ENCODE measurements around the gene PHF3.
"Not testable (repeated sequence)": the region's sequence is repeated elsewhere in the genome, so short reads cannot be mapped to it uniquely, and the experiment has no call there.

PHF3 gene

DNA sequence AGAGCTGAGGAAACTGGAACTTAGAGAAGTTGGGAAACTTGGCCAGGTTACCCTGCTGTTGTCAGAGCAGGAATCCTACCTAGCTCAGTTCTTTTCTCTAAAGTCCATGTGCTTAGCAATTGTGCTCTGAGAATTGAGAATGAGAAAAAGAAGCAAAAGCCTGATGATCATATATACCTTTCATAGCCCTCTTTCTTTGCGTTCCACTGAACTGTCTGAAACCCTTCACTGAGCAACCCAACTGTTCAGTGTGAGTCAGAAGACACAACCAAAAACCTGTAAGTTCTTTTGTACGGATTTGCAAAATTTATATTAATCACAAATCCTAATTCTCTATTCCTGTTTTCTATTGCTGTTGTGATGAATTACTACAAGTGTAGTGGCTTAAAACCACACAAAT, 80.6 kb downstream of the PHF3 start:
- no peak for DNase-seq

DNA sequence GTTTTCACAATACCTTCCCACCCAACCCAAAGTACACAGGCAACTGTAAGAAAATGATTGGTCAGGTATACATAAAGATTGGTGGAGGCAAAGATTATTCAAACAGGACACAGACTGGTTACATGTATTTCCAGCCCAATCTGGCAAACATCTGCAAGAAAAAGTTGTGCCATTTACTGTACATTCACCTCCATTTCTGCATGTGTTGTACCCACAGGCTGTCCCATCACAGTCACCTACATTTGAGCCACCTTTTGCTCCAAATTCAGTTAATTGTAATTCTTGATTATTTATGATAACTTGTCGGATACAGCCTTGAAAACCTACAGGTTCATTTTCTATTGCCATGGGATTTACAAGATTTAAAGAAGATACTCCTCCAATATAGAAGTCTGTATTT, 85.6 kb downstream of the PHF3 start:
- no peak for DNase-seq

DNA sequence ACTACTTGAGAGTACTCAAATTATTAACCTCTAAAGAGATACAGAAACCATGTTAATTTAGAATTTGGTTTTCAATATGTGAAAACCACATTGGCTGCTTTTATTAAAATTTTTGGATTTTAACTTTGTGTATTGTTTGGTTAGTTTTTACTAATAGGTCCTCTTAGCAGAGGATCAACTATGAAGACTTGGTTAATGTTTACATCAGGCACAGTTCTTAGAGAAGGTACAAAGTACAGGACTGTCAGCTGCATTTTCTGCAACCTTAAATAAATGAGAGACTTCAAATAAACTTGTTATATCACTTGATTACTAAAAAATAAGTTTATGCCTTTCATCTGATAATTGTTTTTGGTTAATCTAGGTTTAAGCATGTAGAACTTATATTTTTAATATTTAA, 89.1 kb downstream of the PHF3 start:
- DNase-seq, result no peak

DNA sequence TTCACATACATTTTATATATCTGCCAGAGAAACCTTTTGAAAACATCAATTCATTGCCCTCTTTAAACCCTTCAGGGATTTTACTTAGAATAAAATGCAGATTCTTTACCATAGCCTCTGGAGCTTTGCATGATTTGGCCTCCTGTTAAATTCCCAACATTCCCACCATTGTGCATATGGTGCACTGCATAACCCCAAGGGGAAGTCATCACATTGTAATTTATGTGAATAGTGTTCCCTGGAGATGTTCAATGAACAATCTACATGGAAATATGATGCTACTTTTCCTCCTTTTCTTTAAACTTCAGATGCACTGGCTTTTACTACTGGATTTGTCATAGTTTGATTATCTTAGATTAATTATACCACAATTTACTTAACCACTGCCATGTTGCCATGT, 94.7 kb downstream of the PHF3 start:
- DNase-seq, result no peak

DNA sequence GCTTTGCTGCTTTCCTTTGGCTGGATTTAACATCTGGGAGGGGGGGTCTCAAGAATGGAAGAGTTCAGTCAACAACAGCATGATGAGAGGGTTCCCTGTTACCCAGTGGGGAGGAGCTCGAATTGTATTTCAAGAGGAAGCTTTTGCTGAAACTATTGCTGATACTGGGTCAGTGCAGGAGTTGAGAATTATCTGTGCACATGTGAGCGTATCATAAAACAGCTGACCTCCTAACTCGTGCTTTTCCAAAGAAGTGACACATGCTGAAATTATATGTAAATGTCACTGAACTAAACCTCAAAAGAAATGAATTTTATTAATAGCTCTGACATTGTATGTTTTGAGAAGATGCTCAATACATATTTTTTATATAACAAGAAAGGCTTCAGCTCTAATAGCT, 96.3 kb downstream of the PHF3 start:
- no peak for DNase-seq

DNA sequence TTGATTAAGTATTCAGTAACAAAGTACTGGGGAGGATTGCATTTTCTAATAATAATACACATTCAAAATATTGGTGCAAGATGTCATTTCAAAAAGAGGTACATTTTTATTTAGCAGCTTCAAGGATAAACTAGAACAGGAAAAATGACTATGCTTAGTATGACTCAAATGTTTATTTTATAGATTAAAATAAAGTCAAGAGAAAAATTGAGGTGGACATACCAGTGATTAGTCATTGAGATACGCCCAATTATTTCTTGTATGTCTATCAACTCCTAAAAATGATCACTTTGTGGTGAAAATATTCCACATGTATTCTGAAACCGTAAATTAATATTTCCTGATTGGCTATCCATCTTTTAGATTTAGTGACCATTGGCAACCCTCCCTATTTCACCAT, 96.7 kb downstream of the PHF3 start:
- DNase-seq, result no peak

DNA sequence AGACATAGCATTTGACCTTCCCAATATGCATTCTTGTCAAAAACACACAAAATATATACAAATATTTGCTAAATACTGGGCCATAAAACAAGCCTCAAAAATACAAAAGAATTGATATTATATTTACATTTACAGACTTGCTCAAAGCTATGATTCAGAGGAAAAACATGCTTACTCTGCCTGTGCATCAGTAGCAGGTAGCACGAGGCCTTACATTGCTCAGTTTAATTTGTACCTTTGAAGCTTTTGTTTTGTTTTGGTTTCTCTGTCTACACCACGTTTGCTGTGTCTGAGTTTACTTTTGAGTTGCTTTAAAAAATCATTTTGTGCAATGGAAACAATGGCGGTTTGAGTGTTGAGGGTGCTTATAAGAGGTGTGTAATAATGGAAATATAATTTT, 99.3 kb downstream of the PHF3 start:
- DNase-seq, result no peak

DNA sequence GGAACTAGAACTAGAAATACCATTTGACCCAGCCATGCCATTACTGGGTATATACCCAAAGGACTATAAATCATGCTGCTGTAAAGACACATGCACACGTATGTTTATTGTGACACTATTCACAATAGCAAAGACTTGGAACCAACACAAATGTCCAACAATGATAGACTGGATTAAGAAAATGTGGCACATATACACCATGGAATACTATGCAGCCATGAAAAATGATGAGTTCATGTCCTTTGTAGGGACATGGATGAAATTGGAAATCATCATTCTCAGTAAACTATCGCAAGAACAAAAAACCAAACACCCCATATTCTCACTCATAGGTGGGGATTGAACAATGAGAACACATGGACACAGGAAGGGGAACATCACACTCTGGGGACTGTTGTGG, 102.6 kb downstream of the PHF3 start:
- DNase-seq, result not testable (repeated sequence)

DNA sequence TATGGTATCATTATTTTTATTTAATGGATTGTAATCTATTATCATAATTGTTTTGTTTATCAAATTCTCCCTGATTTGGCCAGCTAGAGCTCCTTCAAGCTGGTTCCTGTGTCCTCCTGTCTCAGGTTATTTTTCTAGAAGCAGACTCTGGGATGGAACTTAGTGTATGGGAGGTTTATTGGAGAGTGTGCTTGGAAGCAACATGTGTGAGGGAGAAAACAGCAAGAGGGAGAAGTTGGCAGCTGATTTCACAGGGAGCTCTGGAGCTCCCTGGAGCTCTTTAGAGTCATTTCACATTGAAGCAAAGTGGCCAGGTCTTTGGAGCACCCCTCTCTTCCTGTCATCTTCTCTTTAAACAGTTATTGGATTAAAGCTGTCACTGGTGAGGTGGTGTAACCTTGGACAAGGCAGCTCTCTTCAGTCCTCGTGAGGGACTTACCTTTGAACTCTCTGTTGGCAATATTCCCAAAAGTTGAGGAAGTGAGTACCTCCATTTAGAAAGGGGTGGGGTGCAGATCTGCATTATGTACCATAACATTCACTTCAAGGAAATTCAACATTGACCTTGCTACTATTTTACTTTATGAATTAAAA, 103.6 kb downstream of the PHF3 start:
- DNase-seq, result no peak

DNA sequence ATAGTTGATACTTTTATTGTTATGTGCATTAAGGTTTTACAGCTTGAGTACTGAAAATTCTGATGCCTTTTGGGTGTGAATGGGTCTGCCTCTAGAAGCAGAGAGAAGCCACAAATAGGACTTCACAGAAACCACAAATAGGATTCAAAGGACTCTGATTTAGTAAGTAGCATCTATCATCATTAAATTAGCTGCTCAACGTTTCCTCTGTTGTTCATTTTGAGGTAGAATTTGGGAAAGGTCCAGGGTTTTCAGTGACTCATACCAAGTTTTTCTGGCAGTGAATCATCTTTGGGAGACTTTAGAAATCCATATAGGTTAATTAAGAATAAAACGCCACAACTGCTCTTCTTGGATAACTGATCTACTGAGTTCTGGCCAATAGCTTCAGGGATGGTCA, 105.1 kb downstream of the PHF3 start:
- DNase-seq, result no peak

DNA sequence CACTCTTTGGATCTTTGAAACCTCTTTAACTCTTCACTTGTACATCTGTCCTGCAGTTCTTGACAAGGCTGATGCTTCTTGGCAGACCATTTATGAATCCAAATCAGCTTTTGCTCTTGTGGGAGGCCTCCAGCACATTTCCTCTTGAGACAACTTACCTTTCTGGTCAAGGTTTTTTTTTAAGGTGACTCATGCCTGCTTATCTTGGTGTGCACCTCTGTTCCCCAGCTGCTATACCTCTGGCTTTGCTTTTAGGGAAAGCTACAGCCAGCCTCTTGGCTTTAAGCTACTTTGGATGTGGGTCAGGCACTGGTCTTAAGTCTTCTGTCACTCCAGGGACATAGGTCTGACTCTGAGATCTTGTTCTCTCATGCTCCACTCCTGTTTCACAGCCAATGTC, 106.5 kb downstream of the PHF3 start:
- no peak for DNase-seq

DNA sequence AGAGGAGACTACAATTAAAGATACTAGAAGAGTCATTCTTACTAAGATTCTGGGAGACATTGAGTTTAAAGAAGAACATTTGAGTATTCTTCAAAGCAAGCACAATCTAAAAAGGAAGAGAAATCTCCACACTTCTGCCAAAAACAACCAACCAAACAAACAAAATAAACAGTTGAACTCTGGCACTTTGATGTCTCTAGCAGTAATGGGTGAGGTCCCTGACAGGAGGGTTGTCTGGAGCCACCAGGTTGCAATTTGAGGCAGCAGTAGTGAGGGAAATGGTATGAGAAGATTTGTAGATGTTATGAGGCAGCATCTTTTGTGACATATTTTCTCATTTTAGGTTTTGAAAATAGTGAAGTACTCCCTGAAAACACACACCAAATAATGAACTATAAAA, 108.1 kb downstream of the PHF3 start:
- DNase-seq, result no peak

DNA sequence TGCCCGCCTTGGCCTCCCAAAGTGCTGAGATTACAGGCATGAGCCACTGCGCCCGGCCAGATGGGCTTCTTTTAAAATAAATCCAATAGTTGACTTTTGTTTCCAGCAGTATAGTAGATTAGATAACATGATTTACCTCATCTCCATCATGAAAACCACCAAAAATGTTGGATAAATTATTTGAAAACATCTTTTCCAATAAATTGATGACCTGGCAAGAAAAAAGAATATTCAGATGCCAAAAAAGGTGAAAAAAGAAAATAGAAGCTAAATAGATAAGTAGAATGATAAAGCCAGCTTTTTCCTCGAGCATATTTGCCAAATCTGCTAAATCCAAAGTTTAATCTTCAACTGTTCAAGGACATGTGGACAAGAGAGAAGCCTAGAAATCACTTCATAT, 109.2 kb downstream of the PHF3 start:
- DNase-seq, result no peak

DNA sequence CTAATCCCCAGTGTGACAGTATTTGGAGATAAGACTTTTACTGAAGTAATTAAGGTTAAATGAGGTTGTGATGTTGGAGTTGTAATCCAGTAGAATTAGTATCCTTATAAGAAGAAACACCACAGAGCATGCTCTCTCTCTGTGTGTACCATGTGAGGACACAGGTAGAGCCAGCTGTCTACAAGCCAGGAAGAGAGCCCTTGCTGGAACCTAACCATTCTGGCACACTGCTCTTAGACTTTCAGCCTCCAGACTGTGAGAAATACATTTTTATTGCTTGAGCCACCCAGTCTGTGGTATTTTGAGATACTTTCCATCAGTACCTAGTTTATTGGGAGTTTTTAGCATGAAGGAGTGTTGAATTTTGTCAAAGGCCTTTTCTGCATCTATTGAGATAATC, 110.2 kb downstream of the PHF3 start:
- no peak for DNase-seq

DNA sequence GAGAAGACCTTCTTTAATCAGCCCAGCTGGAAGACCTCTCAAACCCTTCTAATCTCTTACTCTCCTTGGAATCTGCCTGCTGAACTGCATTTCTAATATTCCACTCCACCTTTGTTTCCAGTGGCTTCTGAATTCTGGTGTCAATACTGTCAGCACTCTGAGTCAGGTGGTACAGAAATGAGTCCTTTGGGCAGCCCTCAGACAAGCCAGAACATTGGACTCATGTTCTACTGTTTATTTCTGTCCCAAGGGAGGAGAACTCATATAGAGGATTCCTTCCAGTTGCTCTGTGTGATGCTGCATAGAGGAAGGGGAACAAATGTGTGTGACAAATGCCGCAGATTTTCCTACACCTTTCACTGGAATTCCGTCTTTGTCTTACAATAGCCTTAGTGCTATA, 114.8 kb downstream of the PHF3 start:
- DNase-seq, result no peak

DNA sequence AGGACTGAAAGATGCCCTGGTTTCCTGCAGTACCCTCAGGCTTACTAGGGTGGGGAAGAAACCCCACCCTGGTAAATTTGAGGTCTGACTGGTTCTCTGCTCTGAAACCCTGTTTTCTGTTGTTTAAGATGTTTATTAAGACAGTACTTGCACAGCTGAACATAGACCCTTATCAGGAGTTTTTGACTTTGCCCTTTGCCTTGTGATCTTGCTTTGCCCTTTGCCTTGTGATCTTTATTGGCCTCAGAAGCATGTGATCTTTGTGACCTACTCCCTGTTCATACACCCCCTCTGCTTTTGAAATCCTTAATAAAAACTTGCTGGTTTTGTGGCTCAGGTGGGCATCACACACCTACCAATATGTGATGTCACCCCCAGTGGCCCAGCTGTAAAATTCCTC, 121.7 kb downstream of the PHF3 start:
- DNase-seq, result not testable (repeated sequence)

DNA sequence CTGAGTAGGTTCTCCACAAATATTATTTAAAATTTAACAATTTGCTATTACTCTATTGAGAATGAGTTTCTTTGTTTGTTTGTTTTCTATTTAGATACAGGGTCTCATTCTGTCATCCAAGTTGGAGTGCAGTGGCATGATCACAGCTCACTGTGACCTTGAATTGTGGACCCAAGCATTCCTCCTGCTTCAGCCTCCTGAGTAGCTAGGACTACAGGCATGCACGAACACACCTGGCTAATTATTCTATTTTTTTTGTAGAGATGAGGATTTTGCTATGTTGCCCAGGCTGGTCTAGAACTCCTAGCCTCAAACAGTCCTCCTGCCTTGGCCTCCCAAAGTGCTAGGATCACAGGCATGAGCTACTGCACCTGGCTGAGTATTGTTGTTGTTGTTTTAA, 122.2 kb downstream of the PHF3 start:
- no peak for DNase-seq

DNA sequence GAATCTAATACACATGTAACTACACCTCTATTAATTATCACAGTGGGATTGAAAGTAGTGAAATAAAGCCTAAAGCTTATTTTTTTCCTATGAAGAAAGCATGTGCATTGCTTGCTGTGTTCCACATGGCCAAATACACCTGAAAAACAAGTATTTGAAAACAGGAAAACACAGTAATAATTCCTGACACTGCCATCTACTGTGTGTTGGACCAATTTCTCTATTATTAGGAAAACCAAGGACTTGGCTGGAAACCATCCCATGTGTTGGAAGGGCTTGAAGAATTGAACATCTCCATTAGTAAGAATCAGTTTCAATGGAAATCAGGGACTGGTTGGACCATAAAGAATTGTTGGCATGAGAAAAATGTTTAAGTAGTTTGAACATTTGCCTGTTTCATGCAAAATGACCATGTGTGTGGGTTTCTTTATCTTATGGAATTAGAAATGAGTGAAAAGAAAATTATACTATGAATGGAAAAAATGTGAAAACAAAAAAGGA, 124.1 kb downstream of the PHF3 start:
- DNase-seq, result no peak

DNA sequence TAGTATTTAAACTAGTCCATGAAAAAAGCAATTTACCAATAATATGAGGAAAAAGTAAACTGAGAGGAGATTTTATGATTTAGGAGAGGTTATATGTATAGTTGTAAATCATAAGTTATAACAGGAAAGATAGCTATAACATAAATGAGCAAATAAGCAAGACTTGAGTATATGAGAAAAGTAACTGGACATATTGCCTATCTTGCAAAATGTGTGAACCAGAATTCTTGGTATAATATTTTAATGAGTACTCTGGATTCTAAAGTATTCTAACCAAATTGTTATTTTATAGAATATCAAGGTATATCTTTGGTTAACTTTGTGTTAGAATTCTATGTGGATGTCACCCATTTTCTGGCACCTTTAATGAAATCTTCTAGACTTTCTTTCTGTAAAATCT, 124.6 kb downstream of the PHF3 start:
- no peak for DNase-seq

DNA sequence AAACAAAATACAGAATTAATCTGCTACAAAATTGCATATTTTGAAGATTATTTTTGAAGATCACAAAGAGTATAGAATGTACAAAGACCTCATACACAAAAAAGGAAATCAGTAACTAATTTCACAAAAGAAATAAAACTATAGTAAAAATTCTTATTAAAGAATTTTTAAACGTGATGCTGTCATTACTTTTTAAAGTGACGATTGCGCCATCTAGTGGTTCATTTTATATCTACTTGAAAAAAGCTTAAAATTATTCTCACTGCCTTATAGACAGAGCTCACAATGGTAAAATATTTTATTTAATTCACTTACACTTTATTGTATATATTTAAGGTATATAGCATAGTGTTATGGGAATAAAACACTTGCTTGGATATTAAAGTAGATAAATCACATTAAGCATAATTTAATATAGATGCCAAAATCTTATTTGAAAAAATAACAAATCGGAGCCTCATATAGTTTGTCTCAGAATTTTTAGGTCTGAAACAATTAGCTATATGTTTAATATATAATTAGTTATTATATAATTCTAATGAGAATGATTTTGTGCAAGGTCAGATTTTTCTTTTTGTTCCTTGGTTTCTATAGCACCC, 128.8 kb downstream of the PHF3 start:
- DNase-seq, result peak in 1 of 2 experiments; percentile 0
